Subcutaneous adipose tissue (tissue), 4 donors: Measurements from ENCODE around the gene NR2E3. TPM values are rescaled to one million over a fixed set of nuclear protein-coding genes. Genes with fewer than 3 reads are reported as not detected.

Experiments
- CTCF ChIP-seq: fragments of 450-650 bp; IDR thresholded peaks from one replicate; pipeline ENCODE4 v1.5.1; 2016; ENCODE audit warnings: low read depth, mild to moderate bottlenecking, control low read depth, antibody characterized with exemption, moderate library complexity
- total RNA-seq, 4 donors: library from RNA; depleted of rRNA; stranded (reverse); fragments of >200 nt; gene quantifications; one replicate each; pipeline ENCODE4 v1.1.0, GENCODE V29; 2016

Gene NR2E3
- total RNA-seq, 4 donors from 2014 or later = not detected

GRCh38 chr15:71820127-71820526 is 9.8 kb downstream of the NR2E3 start:
- no peak for TF ChIP-seq CTCF

- TF ChIP-seq CTCF = no peak
These were observed 11.3 kb downstream of the NR2E3 start for GRCh38 chr15:71821547-71822129.

GRCh38 chr15:71822890-71823630 is 12.7 kb downstream of the NR2E3 start:
- no peak for TF ChIP-seq CTCF

GRCh38 chr15:71823801-71824200 is 13.4 kb downstream of the NR2E3 start:
- no peak for TF ChIP-seq CTCF

- TF ChIP-seq CTCF = no peak
These were observed 14.8 kb downstream of the NR2E3 start for GRCh38 chr15:71825021-71825730.

- TF ChIP-seq CTCF = no peak
These were observed 15.8 kb downstream of the NR2E3 start for GRCh38 chr15:71826196-71826595.

GRCh38 chr15:71830981-71831380 is 20.6 kb downstream of the NR2E3 start:
- no peak for TF ChIP-seq CTCF
